RWPE2 (cell line): Measurements from ENCODE around the gene AUH.

ENCODE experiments used
- ATAC-seq: fragments of 200-7000 bp; cut with Tn5 transposase; 3 replicates; pipeline ENCODE4 v1.9.1; 2021; ENCODE audit warnings: low read depth
- DNase-seq: peaks from one replicate; pipeline ENCODE4 v3.0.0-alpha.2; 2020; ENCODE audit warnings: low spot score
- H3K27ac ChIP-seq: fragments of 450-650 bp; 2 replicates; pipeline ENCODE4 v1.5.1; 2017; ENCODE audit warnings: mild to moderate bottlenecking; ENCODE audit not compliant: poor library complexity, severe bottlenecking
- H3K27me3 ChIP-seq: fragments of 250-450 bp; sonication (Bioruptor Pico); 2 replicates; pipeline ENCODE4 v1.5.1; 2021; ENCODE audit warnings: mild to moderate bottlenecking, moderate library complexity; ENCODE audit not compliant: insufficient read depth, poor library complexity, severe bottlenecking
- H3K36me3 ChIP-seq: fragments of 250-450 bp; sonication (Bioruptor Pico); 2 replicates; pipeline ENCODE4 v1.5.1; 2020; ENCODE audit warnings: low read depth, mild to moderate bottlenecking, moderate library complexity
- H3K4me1 ChIP-seq: fragments of 250-450 bp; sonication (Bioruptor Pico); 2 replicates; pipeline ENCODE4 v1.5.1; 2021; ENCODE audit warnings: mild to moderate bottlenecking, moderate library complexity; ENCODE audit not compliant: insufficient read depth, poor library complexity, severe bottlenecking
- H3K4me3 ChIP-seq: fragments of 250-450 bp; sonication (Bioruptor Pico); 2 replicates; pipeline ENCODE4 v1.5.1; 2021; ENCODE audit warnings: mild to moderate bottlenecking, moderate library complexity; ENCODE audit not compliant: severe bottlenecking
- H3K9me3 ChIP-seq: fragments of 250-450 bp; sonication (Bioruptor Pico); 2 replicates; pipeline ENCODE4 v1.5.1; 2021; ENCODE audit warnings: mild to moderate bottlenecking, moderate library complexity; ENCODE audit not compliant: severe bottlenecking
- CTCF ChIP-seq: fragments of 450-650 bp; IDR thresholded peaks from one replicate; pipeline ENCODE4 v1.5.1; 2017; ENCODE audit warnings: mild to moderate bottlenecking, moderate library complexity; ENCODE audit not compliant: poor library complexity, severe bottlenecking

Gene AUH

GRCh38 chr9:91222457-91222856 lies 139.3 kb downstream of the AUH start:
- no peak overlapping the region for H3K4me3 ChIP-seq
- no peak overlapping the region for H3K27ac ChIP-seq
- ATAC-seq, result no peak
- no peaks in the 10 kb centered on the region for H3K36me3 ChIP-seq
- no peaks in the 10 kb centered on the region for H3K27me3 ChIP-seq
- no peaks in the 10 kb centered on the region for H3K9me3 ChIP-seq
- no peaks in the 10 kb centered on the region for H3K4me1 ChIP-seq
- no peak for TF ChIP-seq CTCF
- no peak for DNase-seq

GRCh38 chr9:91221332-91221731 lies 140.4 kb downstream of the AUH start:
- no peak for ATAC-seq
- Histone ChIP-seq H3K27me3 (no peaks in the 10 kb centered on the region), H3K36me3 (no peaks in the 10 kb centered on the region), H3K27ac (no peak overlapping the region), H3K9me3 (no peaks in the 10 kb centered on the region), H3K4me1 (no peaks in the 10 kb centered on the region), H3K4me3 (no peak overlapping the region)
- no peak for TF ChIP-seq CTCF
- no peak for DNase-seq

- no peak overlapping the region for H3K27ac ChIP-seq
- no peak for DNase-seq
These were observed 141.1 kb downstream of the AUH start for GRCh38 chr9:91220491-91221135.

GRCh38 chr9:91220021-91220420 lies 141.7 kb downstream of the AUH start:
- no peak for TF ChIP-seq CTCF
- Histone ChIP-seq H3K9me3 (no peaks in the 10 kb centered on the region), H3K4me3 (no peak overlapping the region), H3K4me1 (no peaks in the 10 kb centered on the region), H3K36me3 (no peaks in the 10 kb centered on the region), H3K27me3 (no peaks in the 10 kb centered on the region), H3K27ac (no peak overlapping the region)
- no peak for DNase-seq
- ATAC-seq, result no peak

More at GRCh38 chr9:91220491-91221135, 141.1 kb downstream of the AUH start:
- no peaks in the 10 kb centered on the region for H3K4me1 ChIP-seq
- no peaks in the 10 kb centered on the region for H3K36me3 ChIP-seq
- no peaks in the 10 kb centered on the region for H3K27me3 ChIP-seq
- no peak for TF ChIP-seq CTCF
- ATAC-seq, result no peak
- H3K4me3 ChIP-seq, result no peak overlapping the region
- H3K9me3 ChIP-seq, result no peaks in the 10 kb centered on the region

- Histone ChIP-seq H3K4me3 (no peak overlapping the region), H3K9me3 (no peaks in the 10 kb centered on the region), H3K4me1 (peaks cover 4% of the 10 kb centered on the region), H3K27ac (no peak overlapping the region), H3K27me3 (no peaks in the 10 kb centered on the region), H3K36me3 (no peaks in the 10 kb centered on the region)
- ATAC-seq, result no peak
- no peak for DNase-seq
- TF ChIP-seq CTCF, result no peak
These were observed 142.2 kb downstream of the AUH start for GRCh38 chr9:91219557-91219956.
